ENCODE data around the gene EGLN2.

EGLN2 gene

DNA sequence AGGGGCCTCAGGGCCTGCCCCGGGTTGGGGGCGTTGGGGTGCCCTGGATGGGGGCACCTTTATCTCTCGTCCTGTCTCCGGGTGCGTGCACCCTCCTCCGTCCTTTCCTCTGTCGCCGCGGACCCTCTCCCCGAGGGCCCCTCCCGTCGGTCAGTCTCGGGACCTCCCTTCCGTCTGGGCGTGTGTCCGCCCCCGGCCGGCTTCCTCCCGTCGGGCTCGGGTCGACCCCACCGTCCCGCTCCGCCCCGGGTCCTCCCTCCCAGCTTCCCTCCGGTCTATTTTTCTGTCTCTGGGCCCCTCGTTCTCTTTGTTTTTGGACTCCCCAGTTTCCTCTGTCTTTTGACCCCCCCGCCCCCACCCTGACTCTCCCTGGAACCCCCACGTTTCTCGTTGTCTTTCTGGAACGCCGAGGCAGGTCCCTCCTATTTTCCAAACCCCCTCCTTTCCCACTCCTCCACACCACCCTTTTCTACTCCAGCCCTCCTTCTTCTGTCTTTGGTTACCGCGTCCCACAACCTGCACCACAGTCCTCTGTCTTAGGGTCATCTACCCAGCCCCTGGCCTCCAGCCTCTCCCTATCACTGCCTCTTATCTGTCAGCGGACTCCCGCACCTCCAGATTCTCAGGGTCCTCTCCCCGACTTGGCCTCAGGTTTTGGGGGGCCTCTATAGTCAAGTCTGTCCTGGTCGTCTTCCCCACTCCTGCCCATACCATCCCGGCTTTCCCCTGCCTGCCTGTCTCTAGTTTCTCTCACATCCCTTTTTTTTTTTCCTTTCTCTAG lies 757 bp downstream of the EGLN2 start:
- H3K4me3 ChIP-seq: peak overlapping the region; percentile 69 to 97 (median 93)

DNA sequence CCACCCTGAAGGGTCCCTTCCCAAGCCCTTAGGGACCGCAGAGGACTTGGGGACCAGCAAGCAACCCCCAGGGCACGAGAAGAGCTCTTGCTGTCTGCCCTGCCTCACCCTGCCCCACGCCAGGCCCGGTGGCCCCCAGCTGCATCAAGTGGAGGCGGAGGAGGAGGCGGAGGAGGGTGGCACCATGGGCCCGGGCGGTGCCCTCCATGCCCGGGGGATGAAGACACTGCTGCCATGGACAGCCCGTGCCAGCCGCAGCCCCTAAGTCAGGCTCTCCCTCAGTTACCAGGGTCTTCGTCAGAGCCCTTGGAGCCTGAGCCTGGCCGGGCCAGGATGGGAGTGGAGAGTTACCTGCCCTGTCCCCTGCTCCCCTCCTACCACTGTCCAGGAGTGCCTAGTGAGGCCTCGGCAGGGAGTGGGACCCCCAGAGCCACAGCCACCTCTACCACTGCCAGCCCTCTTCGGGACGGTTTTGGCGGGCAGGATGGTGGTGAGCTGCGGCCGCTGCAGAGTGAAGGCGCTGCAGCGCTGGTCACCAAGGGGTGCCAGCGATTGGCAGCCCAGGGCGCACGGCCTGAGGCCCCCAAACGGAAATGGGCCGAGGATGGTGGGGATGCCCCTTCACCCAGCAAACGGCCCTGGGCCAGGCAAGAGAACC lies 1.5 kb downstream of the EGLN2 start:
- peak overlapping the region; percentile 69 to 97 (median 93) for H3K4me3 ChIP-seq
- peak overlapping the region in 20 of 21 experiments; percentile 78 to 99 (median 97) for H3K27ac ChIP-seq

More for the DNA sequence above, 757 bp downstream of the EGLN2 start:
- H3K27ac ChIP-seq: peak overlapping the region; percentile 78 to 99 (median 97)

DNA sequence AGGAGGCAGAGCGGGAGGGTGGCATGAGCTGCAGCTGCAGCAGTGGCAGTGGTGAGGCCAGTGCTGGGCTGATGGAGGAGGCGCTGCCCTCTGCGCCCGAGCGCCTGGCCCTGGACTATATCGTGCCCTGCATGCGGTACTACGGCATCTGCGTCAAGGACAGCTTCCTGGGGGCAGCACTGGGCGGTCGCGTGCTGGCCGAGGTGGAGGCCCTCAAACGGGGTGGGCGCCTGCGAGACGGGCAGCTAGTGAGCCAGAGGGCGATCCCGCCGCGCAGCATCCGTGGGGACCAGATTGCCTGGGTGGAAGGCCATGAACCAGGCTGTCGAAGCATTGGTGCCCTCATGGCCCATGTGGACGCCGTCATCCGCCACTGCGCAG lies 2.0 kb downstream of the EGLN2 start:
- peak overlapping the region in 5 of 7 experiments; percentile 69 to 96 (median 92) for H3K4me3 ChIP-seq

DNA sequence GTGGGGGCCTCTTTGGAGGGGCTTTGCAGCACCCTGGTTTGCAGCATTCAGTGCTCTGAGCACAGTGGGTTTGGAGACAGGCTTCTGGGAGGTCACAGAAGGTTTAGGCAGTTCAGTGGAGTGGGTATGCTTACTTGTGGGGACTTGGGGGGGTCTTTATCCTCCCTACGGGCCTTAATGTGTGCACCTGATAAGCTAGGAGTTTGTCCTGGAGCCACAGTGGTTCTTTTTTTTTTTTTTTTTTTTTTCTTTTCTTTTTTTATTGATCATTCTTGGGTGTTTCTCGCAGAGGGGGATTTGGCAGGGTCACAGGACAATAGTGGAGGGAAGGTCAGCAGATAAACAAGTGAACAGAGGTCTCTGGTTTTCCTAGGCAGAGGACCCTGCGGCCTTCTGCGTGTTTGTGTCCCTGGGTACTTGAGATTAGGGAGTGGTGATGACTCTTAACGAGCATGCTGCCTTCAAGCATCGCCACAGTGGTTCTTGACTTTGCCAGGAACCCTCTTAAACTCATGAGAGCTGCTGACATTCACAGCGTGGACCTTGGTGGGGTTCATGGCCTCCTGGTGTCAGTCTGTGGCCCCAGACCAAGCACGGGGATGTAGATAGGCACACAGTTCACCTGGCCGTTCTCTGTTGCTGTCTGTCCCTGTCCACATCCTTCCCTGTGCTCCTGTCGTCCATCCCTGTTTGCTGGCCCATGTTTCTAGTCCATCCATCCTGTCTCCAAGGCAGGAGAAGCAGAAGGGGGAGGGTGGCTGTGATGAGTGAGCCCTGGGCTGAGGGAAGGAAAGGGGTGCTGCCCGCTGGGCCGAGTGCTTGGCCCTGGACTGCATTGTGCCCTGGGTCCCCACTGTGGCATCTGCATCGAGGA lies 2.7 kb downstream of the EGLN2 start:
- Histone ChIP-seq H3K27ac (peak overlapping the region in 18 of 21 experiments; percentile 34 to 99 (median 92)), H3K4me3 (peak overlapping the region in 2 of 7 experiments; percentile 73 to 93)

More for the DNA sequence above, 2.0 kb downstream of the EGLN2 start:
- H3K27ac ChIP-seq: peak overlapping the region in 18 of 21 experiments; percentile 7 to 99 (median 97)

DNA sequence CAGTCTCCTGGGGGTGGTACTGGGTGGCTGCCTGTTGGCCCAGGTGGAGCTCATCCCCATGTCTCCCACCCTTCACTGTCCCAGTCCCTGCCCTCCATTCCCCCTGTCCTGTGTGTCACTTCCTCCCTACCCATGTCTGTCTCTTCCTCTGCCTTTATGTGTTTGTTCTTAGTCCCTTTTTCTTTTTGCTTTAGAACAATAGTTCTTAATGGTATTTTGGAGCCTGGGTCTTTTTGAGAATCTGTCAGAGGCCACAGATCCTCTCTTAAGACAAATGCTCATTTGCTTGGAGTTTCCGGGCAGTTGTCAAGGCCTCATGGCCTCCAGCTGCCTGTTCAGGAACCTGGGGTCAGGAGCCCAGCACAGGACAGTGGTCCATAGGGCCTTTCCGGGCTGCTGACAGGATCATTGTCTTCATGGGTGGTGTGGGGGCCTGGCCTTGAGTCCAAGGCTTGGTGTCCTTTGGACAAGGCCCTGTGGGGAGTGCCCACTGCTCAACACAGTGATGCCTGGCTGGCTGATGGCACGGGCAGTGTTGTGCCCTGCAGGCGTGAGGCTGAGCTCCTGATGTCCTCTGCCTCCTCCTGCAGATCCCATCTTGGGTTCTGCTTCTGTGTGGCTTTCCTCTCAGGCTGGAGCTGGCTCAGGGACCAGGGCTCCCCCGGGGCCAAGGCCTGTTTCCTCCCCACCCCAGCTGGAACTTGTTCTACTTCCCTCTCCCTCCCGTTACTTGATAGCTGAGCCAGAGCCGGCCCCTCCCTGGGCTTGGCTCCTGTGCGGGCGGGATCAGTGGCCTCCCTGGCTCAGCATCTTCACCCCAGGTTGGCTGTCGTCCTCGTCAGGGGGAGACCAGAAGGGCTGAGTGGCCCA lies 3.5 kb downstream of the EGLN2 start:
- Histone ChIP-seq H3K27ac (peak overlapping the region in 20 of 21 experiments; percentile 29 to 98 (median 77)), H3K4me3 (peak overlapping the region in 2 of 7 experiments; percentile 13 to 18)

DNA sequence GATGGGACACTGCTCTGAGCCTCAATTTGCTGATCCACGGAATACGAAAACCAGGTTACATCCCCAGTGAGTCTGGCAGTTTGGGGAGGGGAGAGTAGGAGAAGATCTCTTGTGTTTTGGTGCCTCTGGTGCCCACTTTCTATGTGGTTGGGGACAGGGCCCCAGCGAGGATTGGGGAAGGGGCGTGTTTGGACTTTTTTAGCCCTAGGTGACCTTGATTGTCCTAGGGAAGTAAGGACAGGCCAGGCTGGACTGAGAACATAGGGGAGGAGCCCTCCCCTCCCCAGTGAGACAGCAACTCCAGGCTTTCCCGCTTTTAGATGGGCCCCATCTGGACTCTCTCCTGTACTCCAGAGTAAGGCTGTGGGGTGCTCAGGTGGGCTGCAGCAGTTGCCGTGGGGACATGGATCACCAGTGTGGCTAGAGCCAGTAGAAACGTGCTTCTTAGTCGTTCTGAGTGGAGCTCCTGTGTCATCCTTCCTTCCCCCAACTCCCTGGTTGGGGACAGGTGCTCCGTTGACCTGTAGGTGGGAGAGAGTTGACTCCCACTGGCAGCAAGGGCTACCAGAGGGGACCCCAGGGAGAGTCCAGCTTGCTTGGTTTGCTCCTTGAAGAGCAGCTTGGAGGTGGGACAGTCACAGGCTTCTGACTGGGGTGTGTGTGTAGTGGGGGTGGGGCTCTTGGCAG lies 4.3 kb downstream of the EGLN2 start:
- H3K4me3 ChIP-seq: peak overlapping the region in 1 of 7 experiments; percentile 13

DNA sequence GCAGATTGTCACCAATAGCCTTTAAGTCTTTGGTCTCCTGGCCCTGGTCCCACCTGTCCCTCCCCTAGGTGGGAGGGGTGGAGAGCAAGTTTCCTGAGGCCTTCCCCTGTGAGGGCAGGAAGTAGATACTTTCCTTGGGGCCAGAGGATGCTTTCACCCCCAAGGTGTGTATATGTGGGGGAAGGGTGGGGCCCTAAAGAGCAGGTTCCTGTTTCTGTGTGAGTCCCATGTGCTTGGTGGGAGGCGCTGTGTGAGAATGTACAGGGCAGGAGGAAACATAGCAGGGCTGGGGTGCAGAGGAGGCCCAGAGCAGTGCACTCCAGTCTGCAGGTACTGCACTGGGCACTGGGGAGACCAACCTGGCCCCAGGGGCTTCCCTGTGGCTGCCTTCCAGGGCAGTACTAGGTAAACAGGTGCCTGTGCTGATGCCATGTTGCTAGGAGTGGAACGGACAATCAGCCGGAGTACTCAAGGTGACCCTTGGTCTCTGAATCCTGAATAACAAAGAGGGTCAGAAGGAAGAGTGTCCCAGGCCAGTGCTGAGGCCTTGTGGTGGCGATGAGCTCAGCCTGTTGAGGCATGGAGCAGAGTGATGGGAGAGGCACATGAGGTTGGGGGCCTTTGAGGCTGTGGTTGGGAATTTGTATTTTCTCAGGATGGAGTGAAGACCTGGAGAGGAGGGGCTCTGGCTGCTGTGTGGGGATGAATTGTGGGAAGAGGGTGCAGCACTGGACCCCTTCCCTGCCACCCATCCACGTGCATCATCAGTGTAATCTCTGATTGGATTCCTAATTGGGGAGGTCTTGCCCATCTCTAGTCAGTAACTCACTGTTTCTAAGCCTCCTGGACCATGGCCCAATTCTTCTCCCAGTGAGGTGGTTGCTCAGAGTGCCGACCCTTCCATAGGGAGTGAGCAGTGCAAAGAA lies 5.1 kb downstream of the EGLN2 start:
- Histone ChIP-seq H3K27ac (peak overlapping the region in 19 of 21 experiments; percentile 29 to 98 (median 80)), H3K4me3 (no peak overlapping the region)

More for the DNA sequence above, 4.3 kb downstream of the EGLN2 start:
- H3K27ac ChIP-seq: peak overlapping the region in 19 of 21 experiments; percentile 29 to 98 (median 78)

DNA sequence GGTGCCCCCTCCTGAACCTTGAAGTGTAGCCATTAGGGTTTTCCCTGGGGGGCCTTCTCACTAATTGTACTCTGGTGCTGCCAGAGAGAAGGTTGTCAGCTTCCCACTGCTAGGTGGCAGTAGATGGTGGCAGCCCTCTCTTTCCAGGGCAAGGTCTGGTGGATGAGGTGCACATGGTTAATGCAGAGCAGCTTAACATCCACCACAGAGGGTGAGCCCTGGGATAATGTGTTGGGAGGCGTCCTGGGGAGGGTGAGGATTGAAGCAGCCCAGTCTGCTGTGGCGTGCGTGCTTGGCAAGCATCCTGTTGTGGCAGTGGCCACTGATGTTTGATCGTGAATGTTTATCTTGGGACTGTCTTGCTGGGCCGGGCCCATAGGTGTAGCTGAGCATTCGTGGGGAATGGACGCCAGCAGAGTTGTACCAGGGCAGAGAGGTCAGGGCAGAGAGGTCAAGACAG lies 5.8 kb downstream of the EGLN2 start:
- peak overlapping the region in 18 of 21 experiments; percentile 0 to 98 (median 81) for H3K27ac ChIP-seq
- H3K4me3 ChIP-seq: no peak overlapping the region

DNA sequence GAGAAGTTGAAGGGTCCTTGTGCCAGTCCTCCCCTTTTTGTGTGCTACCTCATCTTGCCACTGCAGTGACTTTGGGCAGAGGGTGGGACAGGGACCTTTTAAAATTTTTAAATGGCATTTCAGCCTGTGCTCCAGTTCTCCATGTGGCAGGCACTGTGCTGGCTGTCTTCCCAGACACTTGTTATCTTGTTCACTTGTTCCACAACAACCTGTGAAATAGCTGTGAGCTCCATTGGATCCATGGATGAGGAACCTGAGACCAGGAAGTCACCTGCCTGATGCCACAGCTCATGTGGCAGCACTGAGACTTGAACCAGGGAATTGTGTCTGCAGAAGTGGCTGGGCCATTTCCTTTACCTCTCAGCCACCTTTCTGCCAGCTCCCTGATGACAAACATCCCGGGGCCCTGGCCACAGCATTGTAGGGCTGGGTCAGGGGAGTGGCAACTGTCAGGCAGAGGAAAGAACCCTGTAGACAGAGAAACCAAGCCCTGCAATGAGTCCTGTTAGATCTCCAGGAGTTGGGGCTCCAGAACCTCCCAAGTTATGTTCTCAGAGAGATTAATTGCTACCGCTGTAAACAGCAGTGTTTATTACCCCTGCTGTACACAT lies 6.4 kb downstream of the EGLN2 start:
- Histone ChIP-seq H3K27ac (peak overlapping the region in 19 of 21 experiments; percentile 0 to 98 (median 80)), H3K4me3 (no peak overlapping the region)

DNA sequence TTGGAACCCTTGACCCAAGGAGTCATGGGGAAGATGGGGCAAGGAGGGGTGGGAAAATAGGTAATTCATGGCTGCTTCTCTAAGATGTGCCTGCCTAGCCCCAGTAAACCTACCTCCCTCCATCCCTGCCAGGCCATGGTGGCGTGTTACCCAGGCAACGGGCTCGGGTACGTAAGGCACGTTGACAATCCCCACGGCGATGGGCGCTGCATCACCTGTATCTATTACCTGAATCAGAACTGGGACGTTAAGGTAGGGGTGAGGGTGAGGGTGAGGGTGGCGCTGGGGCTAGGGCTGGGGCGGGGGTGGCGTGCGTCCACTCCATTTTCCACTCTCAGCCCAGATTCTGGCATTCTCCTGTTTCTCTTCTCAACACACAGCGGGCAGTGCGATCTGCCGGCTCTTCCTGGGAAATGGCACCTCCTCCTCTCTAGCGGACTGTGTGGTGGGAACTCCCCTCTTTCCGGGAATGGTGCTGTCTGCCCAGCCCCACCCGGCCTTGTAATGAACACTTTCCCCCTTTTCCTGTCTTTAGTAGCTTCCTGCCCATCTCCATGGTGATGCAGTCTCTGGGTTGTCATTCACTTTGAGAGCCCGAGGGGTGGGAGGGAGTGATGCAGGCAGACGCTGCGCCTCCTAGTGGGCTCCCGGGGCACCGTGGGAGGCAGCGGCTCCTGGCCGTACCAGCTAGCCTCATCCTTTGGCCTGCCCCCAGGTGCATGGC lies 7.6 kb downstream of the EGLN2 start:
- H3K27ac ChIP-seq: peak overlapping the region in 20 of 21 experiments; percentile 1 to 98 (median 80)
- H3K4me3 ChIP-seq: peak overlapping the region in 1 of 7 experiments; percentile 2

DNA sequence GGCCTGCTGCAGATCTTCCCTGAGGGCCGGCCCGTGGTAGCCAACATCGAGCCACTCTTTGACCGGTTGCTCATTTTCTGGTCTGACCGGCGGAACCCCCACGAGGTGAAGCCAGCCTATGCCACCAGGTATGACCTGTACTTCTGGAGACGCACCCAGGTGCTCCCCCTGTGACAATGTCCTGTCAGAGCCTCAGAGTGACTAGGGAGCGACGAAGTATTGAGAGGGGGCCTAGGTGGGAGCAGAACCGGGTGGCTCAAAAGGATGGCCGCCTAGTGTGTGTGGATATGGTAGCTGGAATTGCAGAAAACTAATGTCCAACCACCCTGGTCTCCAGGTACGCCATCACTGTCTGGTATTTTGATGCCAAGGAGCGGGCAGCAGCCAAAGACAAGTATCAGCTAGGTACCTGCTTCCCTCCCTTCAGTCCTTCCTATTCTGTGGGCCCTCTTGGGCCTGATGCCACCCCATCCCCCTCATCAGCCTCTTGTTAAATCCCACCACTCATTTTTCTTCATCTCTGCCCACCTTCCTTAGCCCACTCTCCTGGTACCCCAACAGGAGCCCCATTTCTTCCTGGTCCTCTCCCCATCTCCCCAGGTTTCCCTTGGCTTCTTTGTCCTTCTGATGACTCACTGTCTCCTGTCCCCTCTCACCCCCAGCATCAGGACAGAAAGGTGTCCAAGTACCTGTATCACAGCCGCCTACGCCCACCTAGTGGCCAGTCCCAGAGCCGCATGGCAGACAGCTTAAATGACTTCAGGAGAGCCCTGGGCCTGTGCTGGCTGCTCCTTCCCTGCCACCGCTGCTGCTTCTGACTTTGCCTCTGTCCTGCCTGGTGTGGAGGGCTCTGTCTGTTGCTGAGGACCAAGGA lies 8.4 kb downstream of the EGLN2 start:
- H3K4me3 ChIP-seq: no peak overlapping the region
- peak overlapping the region in 14 of 21 experiments; percentile 4 to 98 (median 70) for H3K27ac ChIP-seq

DNA sequence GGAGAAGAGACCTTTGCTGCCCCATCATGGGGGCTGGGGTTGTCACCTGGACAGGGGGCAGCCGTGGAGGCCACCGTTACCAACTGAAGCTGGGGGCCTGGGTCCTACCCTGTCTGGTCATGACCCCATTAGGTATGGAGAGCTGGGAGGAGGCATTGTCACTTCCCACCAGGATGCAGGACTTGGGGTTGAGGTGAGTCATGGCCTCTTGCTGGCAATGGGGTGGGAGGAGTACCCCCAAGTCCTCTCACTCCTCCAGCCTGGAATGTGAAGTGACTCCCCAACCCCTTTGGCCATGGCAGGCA lies 9.0 kb downstream of the EGLN2 start:
- H3K27ac ChIP-seq: peak overlapping the region in 9 of 21 experiments; percentile 4 to 97 (median 67)
- no peak overlapping the region for H3K4me3 ChIP-seq

DNA sequence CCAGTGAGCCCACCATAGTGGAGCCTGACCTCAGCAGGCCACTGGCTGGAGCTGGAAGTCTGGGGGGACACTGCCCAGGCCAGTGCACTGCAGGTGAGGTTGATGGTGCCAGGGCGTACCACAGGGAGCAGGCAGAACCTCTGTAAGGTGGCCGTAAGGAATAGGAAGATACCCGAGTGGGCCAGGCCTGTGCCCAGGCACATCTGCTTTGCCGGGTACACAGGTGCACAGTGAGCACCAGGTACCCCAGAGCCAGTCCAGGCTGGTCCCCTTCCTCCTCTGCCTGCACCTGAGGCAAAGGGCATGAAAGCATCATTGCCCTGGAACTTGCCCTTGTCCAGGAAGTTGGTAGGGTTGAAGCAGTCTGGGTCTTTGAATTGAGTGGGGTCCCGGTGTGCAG lies 9.5 kb downstream of the EGLN2 start:
- Histone ChIP-seq H3K4me3 (no peak overlapping the region), H3K27ac (peak overlapping the region in 1 of 21 experiments; percentile 14)

DNA sequence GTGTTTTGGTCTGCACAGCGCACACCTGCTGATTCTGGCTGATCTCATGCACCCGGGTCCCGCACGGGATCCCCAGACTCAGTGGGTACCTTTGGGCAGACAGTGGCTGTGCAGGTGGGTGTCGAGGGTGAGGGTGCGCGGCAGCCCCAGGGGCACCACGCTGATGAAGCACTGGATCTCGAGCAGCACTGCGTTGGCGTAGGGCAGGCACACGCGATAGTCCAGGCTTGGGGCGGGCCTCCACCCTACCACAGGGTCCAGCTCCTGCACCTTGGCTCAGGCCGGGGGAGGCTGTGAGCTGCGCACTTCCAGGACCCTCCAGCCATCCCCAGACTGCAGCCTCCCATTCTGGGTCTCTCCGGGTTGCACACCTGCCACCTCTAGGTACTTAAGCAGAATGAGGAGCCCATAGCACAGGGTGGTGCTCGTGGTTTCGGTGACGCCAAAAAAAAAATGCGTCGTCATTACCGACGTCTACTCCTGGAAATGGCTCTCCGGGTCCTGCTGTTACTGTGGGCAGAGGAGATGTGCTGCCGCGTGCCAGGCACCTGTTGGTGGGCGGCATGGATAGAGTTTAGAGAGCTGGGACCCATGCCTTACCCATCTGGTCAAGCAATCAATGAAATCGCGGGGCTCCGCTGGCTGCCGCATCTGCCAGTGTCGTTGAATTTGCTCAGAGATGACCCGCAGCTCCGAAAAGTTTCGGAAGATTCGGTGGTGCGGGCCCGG lies 10.5 kb downstream of the EGLN2 start:
- H3K27ac ChIP-seq: peak overlapping the region in 6 of 21 experiments; percentile 59 to 89 (median 73)
- H3K4me3 ChIP-seq: peak overlapping the region in 1 of 7 experiments; percentile 30

Measured in skin epidermis (tissue), 12 donors.